ENCODE results near the gene NT5C3A. TPM values are rescaled to one million over a fixed set of nuclear protein-coding genes. Genes with fewer than 3 reads are reported as not detected.

Gene NT5C3A
- total and polyA plus RNA-seq, 2 of the 13 experiments (the other 11 are each of a cell fraction or from before 2014, with no cell fraction given) = 16.9 to 34.0 TPM

DNA sequence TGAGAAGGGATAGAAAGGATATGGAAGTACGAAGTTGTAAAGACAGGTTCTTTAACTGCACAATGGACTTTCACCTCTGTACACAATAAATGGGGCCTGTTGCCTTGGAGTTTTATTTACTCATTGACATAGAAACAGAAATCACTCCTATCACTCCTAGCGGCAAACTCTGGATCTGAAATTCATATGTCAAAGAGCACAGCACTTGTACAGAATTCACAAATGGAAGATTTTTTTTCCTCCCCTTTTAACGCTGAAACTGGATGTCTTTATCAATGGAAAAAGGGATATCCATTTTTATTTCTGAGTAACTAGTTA lies 18.2 kb downstream of the NT5C3A start (continued):
- TF ChIP-seq EEA1 (CRISPR knock-in tag; IDR thresholded peaks at IDR 0.05; ENCODE audit: borderline replicate concordance) (no peak), ZSCAN30 (CRISPR knock-in tag; IDR thresholded peaks at IDR 0.05) (no peak), TEAD2 (CRISPR knock-in tag; IDR thresholded peaks at IDR 0.05) (no peak), SRSF4 (IDR thresholded peaks at IDR 0.05; ENCODE audit: low read depth, low read length, poor library complexity, severe bottlenecking) (no peak), ZNF614 (CRISPR knock-in tag; IDR thresholded peaks at IDR 0.05; ENCODE audit: borderline replicate concordance) (peak; percentile 47; the same call in 1 of the 2 replicates), RAD51 (IDR thresholded peaks at IDR 0.05; ENCODE audit: borderline replicate concordance) (no peak), SRSF9 (IDR thresholded peaks at IDR 0.05; ENCODE audit: borderline replicate concordance, insufficient read depth, low read depth, low read length, poor library complexity, severe bottlenecking) (no peak), DR1 (CRISPR knock-in tag; IDR thresholded peaks at IDR 0.05) (no peak), MXD4 (CRISPR knock-in tag; IDR thresholded peaks at IDR 0.05) (no peak), EP300 (IDR thresholded peaks at IDR 0.05; ENCODE audit: low read depth in 2 of 2, low read length in 2 of 2) (peak in 1 of 2 experiments; percentile 54; a peak in 3 of 4 replicates), EP300 (CRISPR knock-in tag; IDR thresholded peaks at IDR 0.05; ENCODE audit: borderline replicate concordance) (no peak), U2AF1 (optimal IDR thresholded peaks at IDR 0.05; ENCODE audit: low read depth, low read length) (no peak), SOX5 (CRISPR knock-in tag; IDR thresholded peaks at IDR 0.05; ENCODE audit: borderline replicate concordance) (peak; percentile 38; the same call in 1 of the 2 replicates), ZNF766 (CRISPR knock-in tag; IDR thresholded peaks at IDR 0.05; ENCODE audit: borderline replicate concordance) (no peak), MYC (CRISPR knock-in tag; IDR thresholded peaks at IDR 0.05; ENCODE audit: borderline replicate concordance) (no peak), PTBP1 (IDR thresholded peaks at IDR 0.05; ENCODE audit: low read depth, low read length, poor library complexity, severe bottlenecking) (no peak), PPARG (CRISPR knock-in tag; conservative IDR thresholded peaks at IDR 0.05) (peak; percentile 96), KAT7 (CRISPR knock-in tag; IDR thresholded peaks at IDR 0.05; ENCODE audit: borderline replicate concordance) (no peak), MATR3 (CRISPR knock-in tag; IDR thresholded peaks at IDR 0.05) (no peak)
- TF ChIP-seq, protein P1, sequence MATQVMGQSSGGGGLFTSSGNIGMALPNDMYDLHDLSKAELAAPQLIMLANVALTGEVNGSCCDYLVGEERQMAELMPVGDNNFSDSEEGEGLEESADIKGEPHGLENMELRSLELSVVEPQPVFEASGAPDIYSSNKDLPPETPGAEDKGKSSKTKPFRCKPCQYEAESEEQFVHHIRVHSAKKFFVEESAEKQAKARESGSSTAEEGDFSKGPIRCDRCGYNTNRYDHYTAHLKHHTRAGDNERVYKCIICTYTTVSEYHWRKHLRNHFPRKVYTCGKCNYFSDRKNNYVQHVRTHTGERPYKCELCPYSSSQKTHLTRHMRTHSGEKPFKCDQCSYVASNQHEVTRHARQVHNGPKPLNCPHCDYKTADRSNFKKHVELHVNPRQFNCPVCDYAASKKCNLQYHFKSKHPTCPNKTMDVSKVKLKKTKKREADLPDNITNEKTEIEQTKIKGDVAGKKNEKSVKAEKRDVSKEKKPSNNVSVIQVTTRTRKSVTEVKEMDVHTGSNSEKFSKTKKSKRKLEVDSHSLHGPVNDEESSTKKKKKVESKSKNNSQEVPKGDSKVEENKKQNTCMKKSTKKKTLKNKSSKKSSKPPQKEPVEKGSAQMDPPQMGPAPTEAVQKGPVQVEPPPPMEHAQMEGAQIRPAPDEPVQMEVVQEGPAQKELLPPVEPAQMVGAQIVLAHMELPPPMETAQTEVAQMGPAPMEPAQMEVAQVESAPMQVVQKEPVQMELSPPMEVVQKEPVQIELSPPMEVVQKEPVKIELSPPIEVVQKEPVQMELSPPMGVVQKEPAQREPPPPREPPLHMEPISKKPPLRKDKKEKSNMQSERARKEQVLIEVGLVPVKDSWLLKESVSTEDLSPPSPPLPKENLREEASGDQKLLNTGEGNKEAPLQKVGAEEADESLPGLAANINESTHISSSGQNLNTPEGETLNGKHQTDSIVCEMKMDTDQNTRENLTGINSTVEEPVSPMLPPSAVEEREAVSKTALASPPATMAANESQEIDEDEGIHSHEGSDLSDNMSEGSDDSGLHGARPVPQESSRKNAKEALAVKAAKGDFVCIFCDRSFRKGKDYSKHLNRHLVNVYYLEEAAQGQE (IDR thresholded peaks at IDR 0.05; ENCODE audit: borderline replicate concordance in 1 of 2, low read depth in 1 of 2, low read length in 2 of 2) = no peak
- TF ChIP-seq, protein P2, sequence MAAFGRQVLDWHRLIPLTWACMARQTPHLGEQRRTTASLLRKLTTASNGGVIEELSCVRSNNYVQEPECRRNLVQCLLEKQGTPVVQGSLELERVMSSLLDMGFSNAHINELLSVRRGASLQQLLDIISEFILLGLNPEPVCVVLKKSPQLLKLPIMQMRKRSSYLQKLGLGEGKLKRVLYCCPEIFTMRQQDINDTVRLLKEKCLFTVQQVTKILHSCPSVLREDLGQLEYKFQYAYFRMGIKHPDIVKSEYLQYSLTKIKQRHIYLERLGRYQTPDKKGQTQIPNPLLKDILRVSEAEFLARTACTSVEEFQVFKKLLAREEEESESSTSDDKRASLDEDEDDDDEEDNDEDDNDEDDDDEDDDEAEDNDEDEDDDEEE (CRISPR knock-in tag; IDR thresholded peaks at IDR 0.05) = no peak
- TF ChIP-seq, protein P3, sequence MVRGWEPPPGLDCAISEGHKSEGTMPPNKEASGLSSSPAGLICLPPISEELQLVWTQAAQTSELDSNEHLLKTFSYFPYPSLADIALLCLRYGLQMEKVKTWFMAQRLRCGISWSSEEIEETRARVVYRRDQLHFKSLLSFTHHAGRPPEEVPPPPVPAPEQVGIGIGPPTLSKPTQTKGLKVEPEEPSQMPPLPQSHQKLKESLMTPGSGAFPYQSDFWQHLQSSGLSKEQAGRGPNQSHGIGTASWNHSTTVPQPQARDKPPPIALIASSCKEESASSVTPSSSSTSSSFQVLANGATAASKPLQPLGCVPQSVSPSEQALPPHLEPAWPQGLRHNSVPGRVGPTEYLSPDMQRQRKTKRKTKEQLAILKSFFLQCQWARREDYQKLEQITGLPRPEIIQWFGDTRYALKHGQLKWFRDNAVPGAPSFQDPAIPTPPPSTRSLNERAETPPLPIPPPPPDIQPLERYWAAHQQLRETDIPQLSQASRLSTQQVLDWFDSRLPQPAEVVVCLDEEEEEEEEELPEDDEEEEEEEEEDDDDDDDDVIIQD (CRISPR knock-in tag; IDR thresholded peaks at IDR 0.05; ENCODE audit: low read depth) = peak; percentile 82
- TF ChIP-seq, protein P4, sequence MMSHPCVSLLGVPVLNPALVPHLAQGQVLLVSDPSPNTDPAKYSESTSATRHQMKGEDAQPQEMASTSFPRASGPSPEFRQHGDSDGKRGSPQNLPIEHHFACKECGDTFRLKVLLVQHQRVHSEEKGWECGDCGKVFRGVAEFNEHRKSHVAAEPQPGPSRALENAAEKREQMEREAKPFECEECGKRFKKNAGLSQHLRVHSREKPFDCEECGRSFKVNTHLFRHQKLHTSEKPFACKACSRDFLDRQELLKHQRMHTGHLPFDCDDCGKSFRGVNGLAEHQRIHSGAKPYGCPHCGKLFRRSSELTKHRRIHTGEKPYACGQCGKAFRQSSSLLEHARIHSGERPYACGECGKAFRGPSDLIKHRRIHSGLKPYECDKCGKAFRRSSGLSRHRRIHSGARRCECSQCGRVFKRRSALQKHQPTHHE (CRISPR knock-in tag; IDR thresholded peaks at IDR 0.05; ENCODE audit: borderline replicate concordance) = no peak

Measured in HepG2 (cell line).